ENCODE data around the gene ZSCAN1.

Gene ZSCAN1

DNA sequence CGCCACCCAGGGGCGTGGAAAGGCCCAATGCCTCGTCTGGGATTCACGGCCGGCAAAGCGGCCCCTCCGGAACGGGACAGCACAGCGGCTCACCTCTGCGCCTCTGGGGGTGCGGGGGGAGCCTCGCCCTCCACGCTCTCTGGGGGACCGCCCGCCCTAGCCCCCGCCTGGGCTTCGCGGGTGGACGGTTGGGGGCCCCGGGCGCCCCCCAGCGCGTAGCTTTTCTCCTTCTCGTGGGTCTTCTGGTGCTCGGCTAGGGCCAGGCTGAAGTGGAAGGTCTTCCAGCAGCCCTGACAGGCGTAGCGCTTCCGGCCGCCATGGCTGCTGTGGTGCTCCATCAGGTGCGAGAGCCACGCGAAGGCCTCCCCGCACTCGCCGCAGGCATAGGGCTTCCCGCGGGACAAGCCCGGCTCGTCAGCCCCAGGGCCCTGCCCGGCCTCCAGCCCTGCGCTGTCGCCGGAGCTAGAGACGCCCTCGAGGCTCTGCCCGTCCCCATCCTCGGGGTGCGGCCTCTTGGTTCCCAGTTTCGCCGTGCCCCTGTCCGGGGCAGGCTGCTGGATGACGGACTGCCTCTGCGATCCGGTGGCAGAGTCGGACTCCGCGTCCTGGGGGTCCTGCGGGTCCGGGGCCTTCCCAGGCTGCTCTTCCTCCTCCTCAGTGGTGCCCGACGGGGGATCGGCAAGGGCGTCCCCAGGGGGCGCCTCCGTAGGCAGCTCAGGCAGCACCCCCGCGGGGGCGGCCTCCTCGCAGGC is 50.9 kb downstream of the ZSCAN1 start:
- DNase-seq (ENCODE audit: low spot score), result no peak

DNA sequence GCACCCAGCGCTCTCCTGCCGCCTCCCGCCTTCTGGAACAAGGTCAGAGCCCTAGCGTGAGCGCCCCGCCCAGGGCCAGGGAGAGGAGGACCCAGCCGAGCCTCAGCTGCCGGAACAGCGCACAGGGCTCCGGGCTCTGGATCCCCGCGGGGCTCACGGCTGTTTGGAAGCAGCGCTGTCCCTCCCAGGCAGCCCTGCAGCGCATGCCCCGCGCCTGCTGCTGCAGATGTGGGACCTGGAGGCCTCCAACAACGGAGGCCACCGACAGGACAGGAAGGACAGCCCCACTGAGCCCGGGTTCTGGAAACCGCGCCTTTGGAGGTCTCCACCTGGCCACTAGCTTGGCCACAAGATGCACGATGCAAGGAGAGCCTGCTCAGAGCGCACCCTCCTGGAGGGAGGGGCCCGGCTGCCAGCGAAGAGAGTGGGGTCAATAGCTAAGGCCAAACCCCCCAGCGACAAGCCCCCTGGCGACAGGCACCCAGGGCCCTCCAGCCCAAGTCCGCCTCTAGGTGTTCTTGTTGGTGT is 51.6 kb downstream of the ZSCAN1 start:
- no peak for DNase-seq (ENCODE audit: low spot score)

DNA sequence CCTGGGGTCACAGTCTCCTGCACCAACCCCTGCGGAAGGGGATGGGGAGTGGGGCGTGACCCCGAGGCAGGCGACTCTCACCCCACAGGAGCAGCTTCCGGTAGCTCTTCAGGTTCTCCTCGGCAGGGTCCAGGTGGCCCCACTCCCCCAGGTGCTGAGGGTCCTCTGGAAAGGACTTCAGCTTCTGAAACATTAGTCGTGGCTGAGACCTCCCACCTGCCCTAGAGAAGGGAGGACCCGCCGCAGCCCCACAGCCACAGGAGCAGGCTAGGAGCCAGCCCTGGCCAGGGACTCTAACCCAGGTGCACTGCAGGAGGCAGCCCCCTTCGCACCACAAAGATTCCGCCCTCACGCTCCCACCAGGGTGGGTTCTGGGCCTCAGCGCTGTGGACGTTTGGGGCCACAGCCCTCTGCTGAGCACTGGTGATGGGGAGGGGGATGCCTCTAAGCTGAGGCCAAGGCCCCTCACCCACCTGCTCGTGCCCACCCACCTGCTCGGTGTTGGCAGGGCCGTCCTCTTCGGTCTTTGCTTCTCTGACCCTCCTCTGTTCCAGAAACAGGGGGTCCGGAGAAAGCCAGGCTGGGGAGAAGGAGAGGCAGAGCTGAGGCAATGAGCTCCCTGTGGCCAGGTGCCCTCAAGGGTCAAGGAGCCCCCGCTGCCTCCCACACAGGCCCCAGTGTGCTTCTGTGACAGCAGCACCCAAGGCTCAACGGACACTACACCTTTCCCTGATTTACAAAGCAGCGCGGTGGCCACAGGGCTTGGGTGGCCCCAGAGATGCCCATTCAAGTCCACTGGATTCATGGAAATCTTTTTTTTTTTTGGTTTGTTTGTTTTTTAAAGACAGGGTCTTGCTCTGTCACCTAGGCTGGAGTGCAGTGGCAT is 53.2 kb downstream of the ZSCAN1 start:
- DNase-seq (ENCODE audit: low spot score), result no peak

DNA sequence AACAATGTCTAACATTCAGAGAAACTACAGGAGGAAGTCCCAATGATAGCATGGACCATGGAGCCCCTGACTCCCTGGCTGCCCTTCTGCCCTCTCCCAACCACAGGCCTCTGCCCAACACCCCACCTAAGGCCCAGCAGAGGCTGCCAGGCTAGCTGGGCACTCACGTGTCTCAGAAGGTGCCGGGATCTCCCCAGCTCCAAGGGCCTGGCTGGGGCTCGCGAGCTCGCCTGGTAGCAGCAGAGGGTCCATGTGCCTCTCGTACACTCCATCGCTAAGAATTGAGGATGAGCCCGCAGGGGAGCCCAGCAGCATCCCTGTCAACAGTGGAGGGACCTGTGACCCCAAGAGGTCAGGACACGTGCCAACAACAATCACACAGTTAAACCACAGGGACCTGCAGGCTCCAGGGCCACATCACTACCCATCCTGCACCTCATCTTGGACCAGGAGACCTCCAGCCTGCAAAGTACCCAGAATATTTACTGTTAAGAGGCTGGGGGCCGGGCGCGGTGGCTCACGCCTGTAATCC is 54.8 kb downstream of the ZSCAN1 start:
- no peak for DNase-seq (ENCODE audit: low spot score)

DNA sequence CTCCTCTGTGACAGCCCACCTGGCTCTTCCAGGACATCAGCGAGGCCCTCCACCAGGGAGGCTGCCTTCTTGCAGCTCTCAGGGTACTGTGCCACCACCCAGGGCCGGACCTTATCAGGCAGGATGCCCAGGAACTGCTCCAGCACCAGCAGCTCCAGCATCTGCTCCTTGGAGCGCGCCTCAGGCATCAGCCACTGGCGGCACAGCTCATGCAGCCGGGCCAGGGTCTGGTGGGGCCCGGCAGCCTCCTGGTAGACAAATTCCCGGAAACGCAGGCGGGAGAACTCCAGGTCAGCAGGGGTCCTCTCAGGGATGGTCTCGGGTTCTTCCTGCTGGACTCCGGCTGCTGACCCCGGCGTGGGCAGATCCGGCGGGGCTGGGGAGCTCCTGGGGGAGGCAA is 56.0 kb downstream of the ZSCAN1 start:
- DNase-seq (ENCODE audit: low spot score), result no peak

DNA sequence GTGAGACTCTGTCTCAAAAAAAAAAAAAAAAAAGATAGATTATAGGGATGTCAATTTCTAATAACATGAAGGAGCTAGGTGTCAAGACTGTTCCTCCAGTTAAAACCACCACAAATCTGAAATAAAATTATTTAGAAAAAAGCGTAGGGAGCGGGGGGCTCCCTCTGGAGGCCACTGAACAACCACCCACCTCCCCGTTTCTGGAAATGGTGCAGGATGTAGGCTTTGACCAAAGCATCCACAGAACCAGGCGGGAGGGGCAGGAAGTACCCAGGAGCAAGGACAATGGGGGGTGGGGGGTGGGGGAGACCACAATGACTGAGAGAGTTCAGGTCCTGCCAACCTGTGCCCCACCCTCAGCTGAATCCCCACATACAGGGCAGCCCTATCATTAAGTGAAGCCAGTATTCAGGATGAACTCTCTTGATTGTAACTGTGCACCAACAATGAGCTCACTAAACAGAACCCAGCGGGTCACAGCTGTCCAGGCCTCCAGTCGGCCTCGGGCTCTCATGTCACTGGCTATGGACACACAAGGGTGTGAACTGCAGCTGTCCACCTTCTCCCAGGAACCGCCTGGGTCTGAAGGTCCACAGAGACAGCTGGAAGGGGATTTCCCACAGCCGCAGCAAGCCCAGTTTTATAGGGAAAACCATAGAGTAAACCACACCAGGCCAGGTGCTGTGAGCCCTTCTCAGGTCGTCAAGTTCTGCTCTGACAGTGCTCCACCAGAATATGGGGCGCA is 57.6 kb downstream of the ZSCAN1 start:
- no peak for DNase-seq (ENCODE audit: low spot score)

DNA sequence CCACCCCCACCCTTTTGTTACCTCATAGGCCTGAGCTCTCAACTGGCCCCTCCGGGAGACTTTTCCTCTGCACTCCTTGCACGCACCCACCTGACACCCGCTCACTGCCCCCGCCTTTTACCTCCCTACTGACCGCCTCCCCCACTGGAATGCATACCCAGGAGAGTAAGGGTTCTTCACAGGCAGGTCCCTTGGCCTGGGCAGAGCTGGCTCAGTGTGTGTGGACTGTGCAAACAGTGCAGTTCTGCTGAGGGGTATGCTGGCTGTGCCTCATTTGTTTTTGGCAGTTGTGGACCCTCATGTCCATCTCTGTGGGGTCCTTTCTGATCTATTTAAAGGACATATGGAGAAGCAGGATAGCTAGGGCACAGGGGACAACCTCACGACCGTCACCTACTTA is 59.2 kb downstream of the ZSCAN1 start:
- no peak for DNase-seq (ENCODE audit: low spot score)

DNA sequence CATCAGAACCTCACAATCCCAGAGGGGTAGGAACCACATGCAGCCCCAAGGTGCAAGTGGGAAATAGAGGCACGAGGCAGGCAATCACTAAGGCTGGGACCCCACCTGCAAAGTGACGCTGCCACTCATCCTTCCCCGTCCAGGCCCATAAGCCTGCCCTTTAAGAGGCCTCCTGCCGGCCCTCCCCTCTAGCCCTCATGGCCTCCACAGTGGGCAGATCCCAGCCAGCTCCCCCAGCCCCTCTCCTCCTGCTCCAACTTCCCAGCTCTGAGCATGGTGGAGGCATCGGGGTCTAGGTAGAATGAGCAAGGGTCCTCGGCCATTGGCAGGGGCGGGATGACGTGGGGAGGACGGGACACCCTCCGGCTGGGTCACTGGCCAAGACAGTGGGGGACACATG is 61.5 kb downstream of the ZSCAN1 start:
- DNase-seq (ENCODE audit: low spot score), result no peak

DNA sequence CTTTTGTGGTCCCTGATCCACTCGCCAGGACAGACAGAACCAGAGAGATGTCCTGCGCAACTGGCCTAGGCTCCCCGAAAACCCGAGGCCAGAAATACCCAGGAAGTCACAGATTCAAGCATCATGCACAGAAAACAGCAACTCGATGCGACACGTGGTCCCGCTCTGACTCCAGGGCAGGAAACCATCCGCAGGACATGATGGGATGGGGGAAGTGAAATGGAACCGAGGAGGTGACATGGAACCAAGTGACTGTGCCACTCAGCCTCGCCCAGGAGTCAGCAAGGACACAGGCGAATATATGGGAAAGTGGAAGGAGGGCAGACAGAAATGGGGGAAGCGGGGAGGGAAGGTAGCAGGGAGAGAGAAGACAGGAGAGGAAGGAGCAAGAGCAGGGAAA is 63.1 kb downstream of the ZSCAN1 start:
- DNase-seq (ENCODE audit: low spot score), result no peak

DNA sequence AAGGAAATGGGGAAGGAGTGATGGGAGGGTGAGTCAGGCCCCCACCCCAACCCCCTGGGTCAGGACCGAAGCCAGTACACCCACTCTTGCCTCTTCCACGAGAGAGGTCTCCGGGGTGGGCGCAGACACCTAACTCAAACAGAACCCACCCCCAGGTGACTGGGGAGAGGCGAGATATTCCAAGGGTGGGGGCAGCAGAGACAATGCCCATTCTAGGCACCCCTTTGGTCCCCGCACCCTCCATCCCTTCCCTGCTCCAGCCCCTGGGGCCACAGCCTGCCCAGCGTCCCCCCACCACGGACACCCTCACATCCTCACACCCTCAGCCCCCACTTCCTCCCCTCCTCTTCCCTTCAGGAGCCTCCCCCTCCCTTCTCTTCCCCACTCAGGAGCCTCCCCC is 63.5 kb downstream of the ZSCAN1 start:
- no peak for DNase-seq (ENCODE audit: low spot score)

DNA sequence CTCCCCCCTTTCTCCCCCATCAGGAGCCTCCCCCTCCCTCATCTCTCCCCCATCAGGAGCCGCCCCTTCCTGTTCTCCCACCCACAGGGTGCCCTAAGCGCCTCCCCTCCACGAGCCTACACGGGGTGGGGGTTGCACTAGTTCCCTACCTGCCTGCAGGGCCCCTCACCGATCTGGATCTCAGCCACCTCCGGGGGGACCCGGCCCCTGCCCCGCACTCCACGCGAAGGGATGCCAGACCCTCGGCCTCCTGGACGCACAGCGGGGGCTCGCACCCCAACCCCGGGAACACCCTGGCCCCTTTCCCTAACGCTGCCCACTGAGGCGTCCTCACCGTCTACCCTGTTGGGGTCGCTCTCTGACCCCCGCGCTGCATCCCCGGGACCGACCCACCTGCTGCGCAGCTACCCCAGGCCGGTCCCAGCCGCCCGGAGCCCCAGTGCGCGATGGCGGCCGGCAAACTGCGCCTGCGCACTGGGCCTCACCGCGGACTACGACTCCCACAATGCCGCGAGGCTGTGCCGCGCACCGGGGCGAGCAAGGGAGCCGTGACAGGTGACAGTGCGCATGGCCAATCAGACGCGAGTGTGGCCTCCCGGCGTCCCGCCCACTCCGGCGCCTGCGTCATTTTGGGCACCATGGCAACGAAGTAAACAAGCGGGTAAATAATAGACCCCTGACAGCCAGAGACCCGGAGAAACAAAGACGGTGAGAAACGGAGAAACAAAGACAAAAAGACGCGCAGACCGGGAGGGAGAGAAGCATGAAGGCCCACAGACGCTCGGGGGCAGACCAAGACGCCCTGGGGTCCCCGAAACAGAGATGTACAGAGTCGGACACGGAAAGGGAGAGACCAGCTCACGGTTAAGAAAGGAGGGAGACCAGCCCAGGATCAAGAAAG is 64.2 kb downstream of the ZSCAN1 start, which contains the start of gene ZSCAN18:
ZSCAN18 (minus strand) TSS at position 451 of the 901 bp plus-strand sequence. CDS start 7,964 bp downstream, outside the sequence.
- DNase-seq (ENCODE audit: low spot score), result peak; percentile 97

DNA sequence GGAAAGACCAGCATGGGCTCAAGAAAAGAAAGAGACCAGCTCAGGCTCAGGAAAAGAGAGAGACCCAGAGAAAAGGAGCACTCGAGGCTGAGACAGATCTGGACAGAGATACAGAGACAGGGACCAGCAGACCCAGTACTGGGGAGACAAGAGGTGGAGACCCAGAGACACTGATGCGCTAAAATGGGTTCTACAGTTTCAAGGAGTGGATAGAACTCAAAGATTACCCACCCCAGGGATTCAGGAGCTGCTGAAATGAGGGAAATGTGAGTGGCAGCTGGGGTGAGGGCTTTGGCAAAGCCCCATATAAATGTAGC is 64.8 kb downstream of the ZSCAN1 start:
- no peak for DNase-seq (ENCODE audit: low spot score)

All from GM03348 (cell line).